CD8-positive, alpha-beta memory T cell (primary cell): Measurements from ENCODE around the gene GLI1. TPM values are rescaled to one million over a fixed set of nuclear protein-coding genes. Genes with fewer than 3 reads are reported as not detected.
A peak's percentile ranks its signal among the peaks of the same experiment; 100 is the strongest.
"Not testable (repeated sequence)": the region's sequence is repeated elsewhere in the genome, so short reads cannot be mapped to it uniquely, and the experiment has no call there.

Experiments used
- CTCF ChIA-PET: fragments of 350-600 bp; sonication (Branson Sonifier 250); formaldehyde crosslinking; loops from one replicate; lab custom pipeline; 2021; ENCODE audit warnings: antibody characterized with exemption; lab: Charles Lee
- POLR2A ChIA-PET: fragments of 350-600 bp; sonication (Branson Sonifier 250); formaldehyde crosslinking; loops from one replicate; lab custom pipeline; 2021; ENCODE audit warnings: antibody characterized with exemption; lab: Charles Lee
- DNase-seq, 5 donors: peaks; one replicate each; pipeline versions ENCODE4 v3.0.0 to v3.0.0-alpha.2; 2020 to 2022; ENCODE audit warnings: mixed read lengths in 1 of 5
- H3K27ac ChIP-seq: one replicate; pipeline ENCODE4 v1.7.0; 2013; ENCODE audit warnings: low read depth, mild to moderate bottlenecking, low read length, moderate library complexity
- H3K27me3 ChIP-seq: 2 replicates; pipeline ENCODE4 v1.7.0; 2013; ENCODE audit warnings: low read length, mild to moderate bottlenecking; ENCODE audit not compliant: insufficient read depth, poor library complexity, severe bottlenecking
- H3K36me3 ChIP-seq: 2 replicates; pipeline ENCODE4 v1.7.0; 2013; ENCODE audit warnings: mild to moderate bottlenecking, low read length, moderate library complexity; ENCODE audit not compliant: insufficient read depth
- H3K4me1 ChIP-seq: 2 replicates; pipeline ENCODE4 v1.7.0; 2013; ENCODE audit warnings: mild to moderate bottlenecking, low read length, moderate library complexity; ENCODE audit not compliant: insufficient read depth
- H3K4me3 ChIP-seq: 2 replicates; pipeline ENCODE4 v1.7.0; 2013; ENCODE audit warnings: mild to moderate bottlenecking, low read length
- H3K9me3 ChIP-seq: 2 replicates; pipeline ENCODE4 v1.7.0; 2013; ENCODE audit warnings: mild to moderate bottlenecking, low read length
- H3K27ac Mint-ChIP-seq, 8 donors: one replicate each; pipeline ENCODE4 v1.8.0; 2020 to 2021; ENCODE audit warnings: mixed read lengths in 8 of 8, mild to moderate bottlenecking in 6 of 8, inconsistent platforms in 3 of 8, moderate library complexity in 3 of 8
- H3K27me3 Mint-ChIP-seq, 2 donors: one replicate each; pipeline ENCODE4 v1.8.0; 2020 to 2021; ENCODE audit warnings: mixed read lengths in 2 of 2, mild to moderate bottlenecking in 1 of 2, moderate library complexity in 1 of 2
- H3K36me3 Mint-ChIP-seq, 3 donors: one replicate each; pipeline ENCODE4 v1.8.0; 2020 to 2021; ENCODE audit warnings: mixed read lengths in 3 of 3, inconsistent platforms in 1 of 3, mild to moderate bottlenecking in 1 of 3
- H3K4me1 Mint-ChIP-seq, 3 donors: one replicate each; pipeline ENCODE4 v1.8.0; 2020 to 2021; ENCODE audit warnings: mixed read lengths in 3 of 3, inconsistent platforms in 1 of 3, mild to moderate bottlenecking in 1 of 3
- H3K4me3 Mint-ChIP-seq, 7 donors: one replicate each; pipeline ENCODE4 v1.8.0; 2020 to 2021; ENCODE audit warnings: mixed read lengths in 7 of 7, mild to moderate bottlenecking in 6 of 7, moderate library complexity in 4 of 7, inconsistent platforms in 2 of 7
- H3K9me3 Mint-ChIP-seq, 5 donors: one replicate each; pipeline ENCODE4 v1.8.0; 2020 to 2022; ENCODE audit warnings: mixed read lengths in 5 of 5, mild to moderate bottlenecking in 3 of 5, moderate library complexity in 2 of 5, inconsistent platforms in 1 of 5
- polyA plus RNA-seq: library from polyadenylated mRNA; unstranded; fragments of 300-500 nt; fragmentation: Illumina TruSeq; gene quantifications from one replicate; pipeline ENCODE4 v1.2.3, GENCODE V29; 2021
- total RNA-seq, 2 experiments: library from RNA; stranded (reverse); gene quantifications; one replicate each; pipeline ENCODE4 v1.2.3, GENCODE V29; 2021

The GLI1 gene
- total and polyA plus RNA-seq, 3 experiments from 2014 or later: 0.32 to 0.75 (median 0.55) TPM

DNA sequence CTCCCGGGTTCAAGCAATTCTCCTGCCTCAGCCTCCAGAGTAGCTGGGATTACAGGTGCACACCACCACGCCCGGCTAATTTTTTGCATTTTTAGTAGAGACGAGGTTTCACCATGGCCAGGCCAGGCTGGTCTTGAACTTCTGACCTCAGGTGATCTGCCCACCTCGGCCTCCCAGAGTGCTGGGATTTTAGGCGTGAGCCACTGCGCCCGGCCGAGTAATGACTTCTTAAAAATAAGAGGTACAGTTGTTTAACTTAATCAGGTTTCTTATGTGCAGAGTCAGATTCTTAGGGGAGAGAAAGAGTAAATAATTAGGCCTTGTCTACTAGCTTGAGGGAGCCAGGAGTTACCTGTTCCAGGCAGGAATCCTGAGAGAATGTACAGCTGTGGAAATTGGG is 54.7 kb downstream of the GLI1 start:
- H3K9me3 Mint-ChIP-seq, H3K27ac Mint-ChIP-seq, H3K27me3 Mint-ChIP-seq, POLR2A ChIA-PET, H3K27me3 ChIP-seq, H3K9me3 ChIP-seq, H3K27ac ChIP-seq, DNase-seq, H3K4me3 ChIP-seq: not testable (repeated sequence)
- Histone ChIP-seq H3K4me1 (peaks cover 14% of the 10 kb centered on the region), H3K36me3 (peaks cover 54% of the 10 kb centered on the region)
- Mint-ChIP-seq H3K36me3 (peaks cover 8 to 83% (median 24%) of the 10 kb centered on the region in 3 donors), H3K4me3 (peak overlapping the region in 1 of 7 donors; percentile 66), H3K4me1 (peaks cover 15 to 23% (median 19%) of the 10 kb centered on the region in 3 donors)
- CTCF ChIA-PET: interaction anchor here (0.7 to 1.5 kb wide), 5 partner anchors 25 to 66 kb away, joined by 3 to 4 read pairs (median 3); partner anchors contain the start of gene GLI1

DNA sequence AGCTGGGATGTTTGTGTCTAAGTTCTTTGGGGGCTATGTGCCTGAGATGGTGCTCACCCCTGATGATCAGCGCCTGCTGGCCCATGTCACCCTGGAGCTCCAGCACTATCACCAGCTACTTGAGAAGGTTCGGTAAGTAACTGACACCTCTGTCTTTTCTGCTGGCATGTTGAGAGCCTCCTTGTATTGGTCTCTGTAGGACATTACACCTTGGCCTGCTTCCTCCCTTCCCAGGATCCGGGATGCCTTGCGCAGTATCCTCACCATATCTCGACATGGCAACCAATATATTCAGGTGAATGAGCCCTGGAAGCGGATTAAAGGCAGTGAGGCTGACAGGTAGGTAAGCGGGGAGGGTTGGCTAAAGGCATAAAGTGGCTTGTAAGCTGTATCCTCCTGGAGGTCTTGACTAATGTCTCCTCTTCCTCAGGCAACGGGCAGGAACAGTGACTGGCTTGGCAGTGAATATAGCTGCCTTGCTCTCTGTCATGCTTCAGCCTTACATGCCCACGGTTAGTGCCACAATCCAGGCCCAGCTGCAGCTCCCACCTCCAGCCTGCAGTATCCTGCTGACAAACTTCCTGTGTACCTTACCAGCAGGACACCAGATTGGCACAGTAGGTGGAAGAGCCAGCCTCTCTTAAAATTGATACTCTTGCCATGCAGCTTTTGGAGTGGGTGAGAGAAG is 55.3 kb downstream of the GLI1 start:
- Mint-ChIP-seq H3K27me3 (no peaks in the 10 kb centered on the region), H3K9me3 (no peaks in the 10 kb centered on the region), H3K4me1 (peaks cover 19 to 27% (median 25%) of the 10 kb centered on the region in 3 donors), H3K27ac (peak overlapping the region in 1 of 8 donors; percentile 93), H3K36me3 (peaks cover 8 to 81% (median 25%) of the 10 kb centered on the region in 3 donors), H3K4me3 (no peak overlapping the region)
- H3K27ac ChIP-seq: no peak overlapping the region
- H3K4me1 ChIP-seq: peaks cover 18% of the 10 kb centered on the region
- POLR2A ChIA-PET: interaction anchor here (0.5 to 1.0 kb wide), 2 partner anchors 35 to 301 kb away, joined by 6 to 7 read pairs; partner anchors contain the start of gene ARHGAP9
- CTCF ChIA-PET: interaction anchor here (0.7 to 1.5 kb wide), 5 partner anchors 24 to 66 kb away, joined by 3 to 4 read pairs (median 3); partner anchors contain the start of gene GLI1
- no peaks in the 10 kb centered on the region for H3K27me3 ChIP-seq
- no peak overlapping the region for H3K4me3 ChIP-seq
- DNase-seq: no peak
- no peaks in the 10 kb centered on the region for H3K9me3 ChIP-seq
- H3K36me3 ChIP-seq: peaks cover 54% of the 10 kb centered on the region

DNA sequence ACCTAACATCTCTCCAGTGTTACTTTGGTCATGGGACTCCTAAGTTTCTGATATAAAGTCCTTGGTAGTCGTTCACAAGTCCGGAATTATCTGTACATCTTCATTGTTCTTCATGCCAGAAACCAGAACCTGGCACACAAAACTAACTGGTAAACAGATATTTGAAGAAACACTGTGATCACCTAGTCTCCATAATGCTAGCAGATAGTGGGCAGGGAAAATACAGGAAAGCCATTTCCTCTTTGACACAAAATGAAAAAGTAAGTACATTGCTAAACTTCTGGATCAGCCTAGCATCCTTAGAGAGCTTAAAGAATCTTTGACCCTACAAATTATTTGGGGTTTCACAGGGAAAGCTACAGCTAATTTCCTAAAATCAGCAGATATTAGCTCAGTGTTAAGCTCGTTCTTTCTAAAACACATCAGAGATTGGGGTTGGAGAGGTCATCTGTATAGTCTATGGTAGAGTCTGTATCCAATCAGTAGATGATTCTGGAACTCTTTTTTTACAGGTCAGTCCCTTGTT is 55.9 kb downstream of the GLI1 start:
- ChIA-PET CTCF (interaction anchor here (1.3 kb wide), 1 partner anchor 39 kb away, joined by 4 read pairs; no protein-coding TSS in a partner anchor), POLR2A (interaction anchor here (0.5 to 1.0 kb wide), 2 partner anchors 36 to 302 kb away, joined by 6 to 7 read pairs; partner anchors contain the start of gene ARHGAP9)
- H3K9me3 Mint-ChIP-seq: no peaks in the 10 kb centered on the region
- H3K4me3 ChIP-seq: no peak overlapping the region
- no peaks in the 10 kb centered on the region for H3K27me3 Mint-ChIP-seq
- peak overlapping the region in 5 of 8 donors; percentile 11 to 93 (median 35) for H3K27ac Mint-ChIP-seq
- peaks cover 22 to 29% (median 27%) of the 10 kb centered on the region in 3 donors for H3K4me1 Mint-ChIP-seq
- H3K36me3 Mint-ChIP-seq: peaks cover 8 to 83% (median 25%) of the 10 kb centered on the region in 3 donors
- DNase-seq: no peak
- peaks cover 54% of the 10 kb centered on the region for H3K36me3 ChIP-seq
- H3K4me3 Mint-ChIP-seq: peak overlapping the region in 1 of 7 donors; percentile 46
- H3K4me1 ChIP-seq: peaks cover 18% of the 10 kb centered on the region
- H3K27ac ChIP-seq: no peak overlapping the region
- H3K9me3 ChIP-seq: no peaks in the 10 kb centered on the region
- no peaks in the 10 kb centered on the region for H3K27me3 ChIP-seq

DNA sequence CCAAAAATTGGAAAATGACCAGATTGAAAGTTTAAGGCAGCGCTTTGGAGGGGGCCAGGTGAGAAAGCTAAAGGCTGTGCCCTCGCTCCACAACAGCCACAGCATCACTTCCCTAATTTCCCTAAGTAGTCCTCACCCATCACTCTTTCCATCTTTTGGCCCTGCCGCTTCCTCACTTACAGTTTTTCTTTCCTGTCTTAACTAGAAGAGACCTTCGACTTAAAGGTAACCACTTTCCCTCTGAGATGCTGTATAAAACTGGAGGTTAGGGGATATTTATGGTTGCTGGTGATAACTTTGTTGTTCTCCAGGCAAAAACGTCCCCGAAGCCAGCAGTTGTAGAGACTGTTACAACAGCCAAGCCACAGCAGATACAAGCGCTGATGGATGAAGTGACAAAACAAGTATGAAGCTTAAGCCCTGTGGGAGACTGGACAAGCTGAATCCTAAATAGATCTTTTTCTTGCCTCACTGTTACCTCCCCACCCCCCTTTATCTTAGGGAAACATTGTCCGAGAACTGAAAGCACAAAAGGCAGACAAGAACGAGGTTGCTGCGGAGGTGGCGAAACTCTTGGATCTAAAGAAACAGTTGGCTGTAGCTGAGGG is 56.5 kb downstream of the GLI1 start:
- H3K27me3 ChIP-seq: no peaks in the 10 kb centered on the region
- H3K27ac ChIP-seq: no peak overlapping the region
- no peaks in the 10 kb centered on the region for H3K9me3 ChIP-seq
- peaks cover 21% of the 10 kb centered on the region for H3K4me1 ChIP-seq
- H3K36me3 ChIP-seq: peaks cover 54% of the 10 kb centered on the region
- Mint-ChIP-seq H3K4me3 (peak overlapping the region in 1 of 7 donors; percentile 46), H3K36me3 (peaks cover 8 to 83% (median 25%) of the 10 kb centered on the region in 3 donors), H3K9me3 (no peaks in the 10 kb centered on the region), H3K27me3 (no peaks in the 10 kb centered on the region), H3K4me1 (peaks cover 24 to 35% (median 29%) of the 10 kb centered on the region in 3 donors), H3K27ac (peak overlapping the region; percentile 10 to 93 (median 30))
- CTCF ChIA-PET: no interaction called here
- H3K4me3 ChIP-seq: no peak overlapping the region
- POLR2A ChIA-PET: interaction anchor here (0.5 to 1.0 kb wide), 2 partner anchors 26 to 1035 kb away, joined by 3 to 5 read pairs; no protein-coding TSS in a partner anchor
- no peak for DNase-seq

DNA sequence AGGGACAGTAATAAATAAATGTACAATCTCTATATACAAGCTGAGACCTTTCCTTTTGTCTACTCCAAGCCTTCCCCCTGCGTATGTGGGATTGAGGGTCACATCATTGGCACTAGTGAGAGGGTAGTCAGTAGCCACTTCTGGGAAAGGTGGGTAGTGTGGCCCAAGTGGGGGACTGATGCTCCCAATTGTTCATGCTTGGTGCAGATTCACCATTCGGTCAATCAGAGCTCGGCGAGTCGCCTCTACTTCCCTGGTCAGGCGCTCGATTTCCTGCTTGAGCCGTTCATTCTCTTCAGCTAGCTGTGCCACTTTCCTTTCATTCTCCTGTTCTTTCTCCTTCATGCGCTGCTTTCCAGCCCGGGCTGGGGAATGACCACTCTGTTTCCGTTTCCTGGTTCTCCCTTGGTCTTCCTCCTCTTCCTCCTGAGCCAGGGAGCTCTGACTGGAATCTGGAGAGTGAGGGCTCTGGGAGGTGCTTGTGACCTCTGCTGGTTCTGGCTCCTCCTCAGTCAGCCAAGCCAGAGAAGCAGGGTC is 57.1 kb downstream of the GLI1 start:
- Mint-ChIP-seq H3K36me3 (peaks cover 8 to 78% (median 22%) of the 10 kb centered on the region in 3 donors), H3K4me3 (peak overlapping the region in 1 of 7 donors; percentile 17), H3K9me3 (no peaks in the 10 kb centered on the region), H3K4me1 (peaks cover 29 to 41% (median 35%) of the 10 kb centered on the region in 3 donors), H3K27ac (peak overlapping the region in 6 of 8 donors; percentile 13 to 93 (median 62)), H3K27me3 (no peaks in the 10 kb centered on the region)
- ChIA-PET CTCF (interaction anchor here (1.3 kb wide), 1 partner anchor 54 kb away, joined by 3 read pairs; no protein-coding TSS in a partner anchor), POLR2A (interaction anchor here (0.5 to 1.0 kb wide), 2 partner anchors 27 to 1036 kb away, joined by 3 to 5 read pairs; no protein-coding TSS in a partner anchor)
- Histone ChIP-seq H3K27ac (no peak overlapping the region), H3K4me1 (peaks cover 27% of the 10 kb centered on the region), H3K36me3 (peaks cover 48% of the 10 kb centered on the region), H3K9me3 (no peaks in the 10 kb centered on the region), H3K4me3 (no peak overlapping the region), H3K27me3 (no peaks in the 10 kb centered on the region)
- peak in 1 of 5 donors; percentile 19 for DNase-seq

DNA sequence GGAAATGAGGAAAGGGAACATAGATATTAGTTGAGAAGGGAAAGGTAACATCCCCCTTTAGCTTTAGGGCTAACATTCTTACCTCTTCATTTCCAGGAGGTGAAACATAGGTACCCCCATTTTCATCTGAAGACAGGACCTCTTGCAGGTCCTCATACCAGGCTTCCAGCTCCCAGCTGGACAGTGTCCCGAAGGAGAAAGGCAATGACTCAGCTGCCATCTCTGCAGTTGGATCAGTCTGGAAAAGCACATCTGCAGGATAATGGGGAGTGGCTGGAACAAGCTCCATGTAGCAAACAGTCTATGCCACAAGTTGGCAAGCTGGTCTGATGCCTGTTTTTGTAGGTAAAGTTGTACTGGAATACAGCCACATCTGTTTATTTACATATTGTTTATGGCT is 57.6 kb downstream of the GLI1 start:
- Histone ChIP-seq H3K27me3 (no peaks in the 10 kb centered on the region), H3K27ac (no peak overlapping the region), H3K36me3 (peaks cover 43% of the 10 kb centered on the region), H3K4me3 (no peak overlapping the region), H3K9me3 (no peaks in the 10 kb centered on the region), H3K4me1 (peaks cover 32% of the 10 kb centered on the region)
- Mint-ChIP-seq H3K4me3 (peak overlapping the region in 1 of 7 donors; percentile 75), H3K36me3 (peaks cover 7 to 76% (median 18%) of the 10 kb centered on the region in 3 donors), H3K9me3 (peaks cover 0 to 2% (median 0%) of the 10 kb centered on the region in 5 donors), H3K27ac (peak overlapping the region in 7 of 8 donors; percentile 50 to 93 (median 67)), H3K27me3 (peaks cover 0 to 2% of the 10 kb centered on the region in 2 donors), H3K4me1 (peaks cover 34 to 46% (median 38%) of the 10 kb centered on the region in 3 donors)
- DNase-seq: peak in 1 of 5 donors; percentile 27
- CTCF ChIA-PET: interaction anchor here (1.3 kb wide), 1 partner anchor 54 kb away, joined by 3 read pairs; no protein-coding TSS in a partner anchor
- POLR2A ChIA-PET: interaction anchor here (1.0 kb wide), 1 partner anchor 27 kb away, joined by 3 read pairs; no protein-coding TSS in a partner anchor

DNA sequence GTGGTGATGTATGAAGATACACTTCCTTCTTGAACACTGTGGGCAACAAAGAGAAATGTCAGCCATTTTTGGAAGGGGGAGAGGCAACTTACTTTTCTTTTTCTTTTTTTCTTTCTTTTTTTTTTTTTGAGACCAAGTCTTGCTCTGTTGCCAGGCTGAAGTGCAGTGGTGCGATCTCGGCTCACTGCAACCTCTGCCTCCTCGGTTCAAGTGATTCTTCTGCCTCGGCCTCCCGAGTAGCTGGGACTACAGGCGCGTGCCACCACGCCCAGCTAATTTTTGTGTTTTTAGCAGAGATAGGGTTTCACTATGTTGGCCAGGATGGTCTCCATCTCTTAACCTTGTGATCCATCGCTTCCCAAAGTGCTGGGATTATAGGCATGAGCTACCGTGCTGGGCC is 58.1 kb downstream of the GLI1 start:
- H3K9me3 ChIP-seq, H3K27ac ChIP-seq, H3K27me3 ChIP-seq, POLR2A ChIA-PET, H3K27me3 Mint-ChIP-seq, H3K4me3 ChIP-seq, H3K9me3 Mint-ChIP-seq: not testable (repeated sequence)
- CTCF ChIA-PET: interaction anchor here (1.0 to 1.3 kb wide), 4 partner anchors 8 to 239 kb away, joined by 3 read pairs; no protein-coding TSS in a partner anchor
- Mint-ChIP-seq H3K4me3 (peak overlapping the region in 3 of 7 donors; percentile 37 to 75 (median 37)), H3K36me3 (peaks cover 1 to 72% (median 15%) of the 10 kb centered on the region in 3 donors), H3K4me1 (peaks cover 35 to 48% (median 35%) of the 10 kb centered on the region in 3 donors), H3K27ac (peak overlapping the region in 7 of 8 donors; percentile 17 to 93 (median 54))
- peaks cover 34% of the 10 kb centered on the region for H3K4me1 ChIP-seq
- peak in 1 of 5 donors; percentile 29 for DNase-seq
- peaks cover 40% of the 10 kb centered on the region for H3K36me3 ChIP-seq
